Loucy (cell line): ENCODE measurements around the gene RAB8A.

Experiments
- H2AFZ ChIP-seq: fragments of 200-600 bp; sonication (generic); 2 replicates; pipeline ENCODE4 v1.6.0; 2016; ENCODE audit warnings: antibody characterized with exemption, mild to moderate bottlenecking, low read length, moderate library complexity
- H3F3A ChIP-seq: fragments of 200-600 bp; 2 replicates; pipeline ENCODE4 v1.6.0; 2016; ENCODE audit warnings: antibody characterized with exemption, low read depth, mild to moderate bottlenecking
- H3K27me3 ChIP-seq: fragments of 200-600 bp; sonication (generic); 2 replicates; pipeline ENCODE4 v1.6.1; 2014; ENCODE audit warnings: low read length, mild to moderate bottlenecking; ENCODE audit not compliant: insufficient read depth, poor library complexity, severe bottlenecking
- H3K36me3 ChIP-seq: fragments of 200-600 bp; sonication (generic); 2 replicates; pipeline ENCODE4 v1.6.1; 2016; ENCODE audit warnings: low read length; ENCODE audit not compliant: insufficient read depth
- H3K4me1 ChIP-seq: fragments of 200-600 bp; sonication (generic); 2 replicates; pipeline ENCODE4 v1.5.1; 2014; ENCODE audit warnings: low read length, mild to moderate bottlenecking; ENCODE audit not compliant: insufficient read depth, poor library complexity, severe bottlenecking
- H3K4me2 ChIP-seq: fragments of 200-600 bp; sonication (generic); 2 replicates; pipeline ENCODE4 v1.6.0; 2014; ENCODE audit warnings: antibody characterized with exemption, low read length, low read depth, mild to moderate bottlenecking; ENCODE audit not compliant: poor library complexity, severe bottlenecking
- H3K4me3 ChIP-seq: fragments of 200-600 bp; sonication (generic); 2 replicates; pipeline ENCODE4 v1.5.1; 2014; ENCODE audit warnings: low read length, mild to moderate bottlenecking, mixed read lengths; ENCODE audit not compliant: poor library complexity, severe bottlenecking
- H3K79me2 ChIP-seq: fragments of 200-600 bp; sonication (generic); 2 replicates; pipeline ENCODE4 v1.6.1; 2014; ENCODE audit warnings: low read length; ENCODE audit not compliant: insufficient read depth
- H3K9ac ChIP-seq: fragments of 200-600 bp; sonication (generic); 2 replicates; pipeline ENCODE4 v1.6.0; 2014; ENCODE audit warnings: mild to moderate bottlenecking, low read depth, low read length, moderate library complexity; ENCODE audit not compliant: poor library complexity, severe bottlenecking
- H3K9me2 ChIP-seq: fragments of 200-600 bp; sonication (generic); replicated peaks from 2 replicates; pipeline ENCODE4 v1.6.1; 2016; ENCODE audit warnings: low read depth, low read length, mixed read lengths
- H3K9me3 ChIP-seq: fragments of 200-600 bp; sonication (generic); 2 replicates; pipeline ENCODE4 v1.6.1; 2014; ENCODE audit warnings: mild to moderate bottlenecking, antibody characterized with exemption, low read length, low read depth; ENCODE audit not compliant: insufficient read depth
- H4K20me1 ChIP-seq: fragments of 200-600 bp; sonication (generic); 2 replicates; pipeline ENCODE4 v1.6.0; 2014; ENCODE audit warnings: antibody characterized with exemption, low read length, mild to moderate bottlenecking; ENCODE audit not compliant: insufficient read depth, poor library complexity, severe bottlenecking
- EZH2phosphoT487 ChIP-seq: fragments of 200-600 bp; IDR thresholded peaks from 2 replicates; pipeline ENCODE4 v1.6.1; 2018; ENCODE audit warnings: antibody characterized with exemption, mild to moderate bottlenecking, moderate library complexity, borderline replicate concordance
- TF ChIP-seq, protein P1 (sequence below): fragments of 200-600 bp; sonication (generic); conservative IDR thresholded peaks from 2 replicates; pipeline ENCODE4 v1.5.1; 2014; ENCODE audit warnings: mild to moderate bottlenecking, antibody characterized with exemption, low read length

The RAB8A gene

DNA sequence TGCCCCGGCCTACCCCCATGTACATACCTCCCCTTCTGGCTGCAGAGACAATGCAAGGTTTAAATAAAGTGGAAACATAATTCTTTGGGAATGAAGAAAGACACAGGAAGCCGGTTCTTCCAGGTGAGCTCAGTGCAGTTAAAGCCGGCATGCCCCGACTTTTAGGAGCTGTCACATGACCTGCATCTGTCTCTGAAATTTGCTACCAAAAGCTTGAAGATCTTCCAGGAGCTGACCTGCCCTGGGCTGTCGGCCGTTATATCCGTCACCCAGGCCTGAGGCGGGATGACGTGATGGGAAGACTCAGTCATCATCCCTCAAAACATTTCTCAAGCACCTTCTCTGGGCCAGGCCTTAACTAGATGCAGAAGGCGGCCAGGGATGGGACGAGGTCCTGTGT, 10.3 kb downstream of the RAB8A start:
- Histone ChIP-seq H3K4me2 (no peak overlapping the region), H3F3A (no peaks in the 10 kb centered on the region), H3K4me3 (no peak overlapping the region), H3K9me3 (no peaks in the 10 kb centered on the region), H2AFZ (no peak overlapping the region), H3K9ac (no peak overlapping the region), H4K20me1 (peaks cover 6% of the 10 kb centered on the region), H3K36me3 (peaks cover 84% of the 10 kb centered on the region; the same call in 1 of the 2 replicates), H3K79me2 (peaks cover 67% of the 10 kb centered on the region), H3K4me1 (peaks cover 7% of the 10 kb centered on the region), H3K9me2 (no peaks in the 10 kb centered on the region), H3K27me3 (no peaks in the 10 kb centered on the region)
- TF ChIP-seq, protein P1, sequence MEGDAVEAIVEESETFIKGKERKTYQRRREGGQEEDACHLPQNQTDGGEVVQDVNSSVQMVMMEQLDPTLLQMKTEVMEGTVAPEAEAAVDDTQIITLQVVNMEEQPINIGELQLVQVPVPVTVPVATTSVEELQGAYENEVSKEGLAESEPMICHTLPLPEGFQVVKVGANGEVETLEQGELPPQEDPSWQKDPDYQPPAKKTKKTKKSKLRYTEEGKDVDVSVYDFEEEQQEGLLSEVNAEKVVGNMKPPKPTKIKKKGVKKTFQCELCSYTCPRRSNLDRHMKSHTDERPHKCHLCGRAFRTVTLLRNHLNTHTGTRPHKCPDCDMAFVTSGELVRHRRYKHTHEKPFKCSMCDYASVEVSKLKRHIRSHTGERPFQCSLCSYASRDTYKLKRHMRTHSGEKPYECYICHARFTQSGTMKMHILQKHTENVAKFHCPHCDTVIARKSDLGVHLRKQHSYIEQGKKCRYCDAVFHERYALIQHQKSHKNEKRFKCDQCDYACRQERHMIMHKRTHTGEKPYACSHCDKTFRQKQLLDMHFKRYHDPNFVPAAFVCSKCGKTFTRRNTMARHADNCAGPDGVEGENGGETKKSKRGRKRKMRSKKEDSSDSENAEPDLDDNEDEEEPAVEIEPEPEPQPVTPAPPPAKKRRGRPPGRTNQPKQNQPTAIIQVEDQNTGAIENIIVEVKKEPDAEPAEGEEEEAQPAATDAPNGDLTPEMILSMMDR = no peak
- TF ChIP-seq EZH2phosphoT487 = no peak

DNA sequence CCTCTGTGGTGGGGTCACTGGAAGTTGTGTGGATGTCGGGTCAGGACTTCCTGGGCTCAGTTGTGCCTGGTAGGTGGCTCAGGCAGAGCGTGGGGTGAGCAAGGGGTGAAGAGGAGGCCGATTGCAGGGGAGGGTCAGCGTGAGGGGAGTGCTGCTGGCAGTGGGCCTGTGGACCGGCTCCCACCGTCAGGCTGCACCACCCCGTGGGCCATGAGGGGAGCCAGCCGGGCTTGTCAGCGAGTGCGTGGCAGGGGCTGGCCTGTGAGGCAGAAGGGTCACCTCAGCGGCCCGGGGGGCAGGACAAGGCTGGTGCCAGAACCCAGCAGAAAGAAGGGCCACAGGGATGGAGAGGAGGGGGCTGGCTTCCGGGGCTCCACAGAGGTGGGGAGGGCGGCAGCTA, 13.3 kb downstream of the RAB8A start:
- no peaks in the 10 kb centered on the region for H3K27me3 ChIP-seq
- no peak overlapping the region for H3K9ac ChIP-seq
- H3F3A ChIP-seq = no peaks in the 10 kb centered on the region
- no peak for TF ChIP-seq EZH2phosphoT487
- TF ChIP-seq, protein P1 = no peak
- no peak overlapping the region for H3K4me2 ChIP-seq
- no peaks in the 10 kb centered on the region for H3K9me3 ChIP-seq
- H3K4me3 ChIP-seq = no peak overlapping the region
- H2AFZ ChIP-seq = no peak overlapping the region
- peaks cover 93% of the 10 kb centered on the region; the same call in 1 of the 2 replicates for H3K36me3 ChIP-seq
- no peaks in the 10 kb centered on the region for H3K9me2 ChIP-seq
- H4K20me1 ChIP-seq = no peaks in the 10 kb centered on the region
- H3K79me2 ChIP-seq = peaks cover 41% of the 10 kb centered on the region; the same call in 1 of the 2 replicates
- no peaks in the 10 kb centered on the region for H3K4me1 ChIP-seq

- Histone ChIP-seq H3K4me2 (no peak overlapping the region), H3K4me3 (no peak overlapping the region), H3K9me3 (no peaks in the 10 kb centered on the region), H3K4me1 (no peaks in the 10 kb centered on the region), H4K20me1 (no peaks in the 10 kb centered on the region), H2AFZ (no peak overlapping the region), H3K79me2 (peaks cover 36% of the 10 kb centered on the region; the same call in 1 of the 2 replicates), H3K9me2 (no peaks in the 10 kb centered on the region), H3K36me3 (peaks cover 95% of the 10 kb centered on the region; the same call in 1 of the 2 replicates), H3K9ac (no peak overlapping the region), H3K27me3 (no peaks in the 10 kb centered on the region), H3F3A (no peaks in the 10 kb centered on the region)
- no peak for TF ChIP-seq EZH2phosphoT487
- TF ChIP-seq, protein P1 = no peak
Measured at GRCh38 chr19:16125737-16126495, 14.2 kb downstream of the RAB8A start.
